Stimulated activated CD4-positive, alpha-beta T cell treated with anti-CD3 and anti-CD28 coated beads, TNF-alpha, amount 100 ng/mL, for 4 hours (primary cell): ENCODE data around the gene CWC27.
"Not testable (repeated sequence)": the region's sequence is repeated elsewhere in the genome, so short reads cannot be mapped to it uniquely, and the experiment has no call there.

Experiments used
- DNase-seq, 3 experiments: peaks; one replicate each; pipeline ENCODE4 v3.0.0-alpha.2; 2020; ENCODE audit warnings: low read depth in 3 of 3

The CWC27 gene

DNA sequence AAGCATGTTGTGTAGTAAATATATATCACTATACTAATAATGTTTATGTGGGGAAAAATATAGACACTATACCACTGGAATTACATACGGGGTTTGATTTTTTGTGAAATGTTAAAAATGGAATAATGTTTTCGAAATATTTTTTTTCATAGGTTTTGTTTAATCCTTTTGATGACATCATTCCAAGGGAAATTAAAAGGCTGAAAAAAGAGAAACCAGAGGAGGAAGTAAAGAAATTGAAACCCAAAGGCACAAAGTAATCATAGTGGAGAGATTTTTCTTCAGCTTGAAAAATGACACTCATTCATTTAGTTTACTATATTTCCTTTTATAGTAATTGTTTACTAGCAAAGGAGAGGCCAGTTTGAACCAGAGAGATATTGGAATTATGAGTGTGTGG, 17.6 kb downstream of the CWC27 start:
- no peak for DNase-seq

DNA sequence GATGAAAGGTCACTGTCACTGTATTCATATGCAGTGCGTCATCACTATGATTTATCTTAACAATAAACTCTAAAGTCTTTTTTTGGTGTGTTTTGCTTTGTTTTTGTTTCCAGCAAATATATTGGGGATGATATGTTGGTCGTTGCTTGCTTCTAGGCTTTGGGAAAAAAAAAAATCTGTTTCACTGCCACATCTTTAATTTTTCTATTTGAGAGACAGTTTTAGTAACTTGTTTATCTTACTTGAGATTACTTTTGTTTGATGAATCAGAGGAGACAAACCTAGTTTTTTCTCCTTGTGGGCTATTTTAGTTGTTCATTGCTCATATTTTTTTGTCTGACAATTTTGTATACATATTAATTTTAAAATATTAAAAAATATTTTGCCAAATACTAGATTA, 19.4 kb downstream of the CWC27 start:
- DNase-seq = no peak

DNA sequence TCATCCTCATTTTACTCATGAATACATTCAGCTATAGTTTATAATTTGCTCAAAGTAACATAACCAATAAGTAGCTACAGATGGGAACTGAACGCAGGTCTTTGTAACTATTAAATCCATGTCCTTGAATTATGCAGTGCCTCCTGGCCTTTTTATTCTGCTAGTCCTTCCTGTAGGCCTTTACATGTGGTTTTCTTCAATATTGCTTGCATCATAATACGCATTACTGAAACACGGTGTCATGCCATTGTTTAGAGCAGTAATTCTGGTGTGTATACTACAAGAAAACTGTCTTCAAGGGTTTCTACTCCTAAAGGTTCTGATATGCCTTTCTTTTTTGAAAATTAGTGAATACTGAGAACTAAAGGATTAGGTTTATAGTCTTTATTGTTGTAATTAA, 20.7 kb downstream of the CWC27 start:
- no peak for DNase-seq

DNA sequence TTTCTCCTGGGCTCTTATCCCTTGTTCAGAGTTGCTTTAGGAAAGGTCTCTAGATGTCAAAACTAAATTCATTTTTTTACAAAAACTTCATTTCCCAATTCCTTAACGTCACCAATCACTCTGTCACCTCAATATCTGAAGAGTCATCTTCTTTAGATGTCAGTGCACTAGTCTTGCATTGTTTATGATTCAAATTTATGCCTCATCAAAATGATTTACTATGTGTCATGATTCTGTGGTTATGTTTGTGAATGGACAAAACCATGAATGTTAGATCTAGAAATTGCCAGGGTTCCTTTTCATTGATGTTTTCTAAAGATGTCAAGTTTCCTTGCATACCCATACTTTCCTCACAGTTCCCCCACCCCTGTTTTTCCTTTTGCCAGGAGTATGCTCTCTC, 21.5 kb downstream of the CWC27 start:
- DNase-seq = no peak

DNA sequence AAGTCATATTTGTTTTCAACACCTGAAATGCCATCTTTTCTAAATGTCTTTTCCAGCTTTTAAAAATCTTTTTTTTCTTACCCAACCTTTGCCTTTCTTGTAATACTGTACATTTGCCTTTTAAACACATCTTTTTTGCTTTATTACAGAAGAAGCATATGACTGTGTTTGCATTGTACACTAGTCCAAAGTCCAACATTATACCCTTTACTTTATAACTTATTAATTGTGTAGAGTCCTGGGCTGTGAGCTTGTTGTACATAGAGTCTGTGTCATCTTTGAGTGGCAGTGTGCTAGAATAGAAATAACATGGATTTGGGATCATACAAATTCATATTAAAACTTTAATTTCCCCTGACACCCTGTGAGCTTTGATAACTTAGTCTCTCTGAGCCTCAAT, 23.7 kb downstream of the CWC27 start:
- DNase-seq = no peak

DNA sequence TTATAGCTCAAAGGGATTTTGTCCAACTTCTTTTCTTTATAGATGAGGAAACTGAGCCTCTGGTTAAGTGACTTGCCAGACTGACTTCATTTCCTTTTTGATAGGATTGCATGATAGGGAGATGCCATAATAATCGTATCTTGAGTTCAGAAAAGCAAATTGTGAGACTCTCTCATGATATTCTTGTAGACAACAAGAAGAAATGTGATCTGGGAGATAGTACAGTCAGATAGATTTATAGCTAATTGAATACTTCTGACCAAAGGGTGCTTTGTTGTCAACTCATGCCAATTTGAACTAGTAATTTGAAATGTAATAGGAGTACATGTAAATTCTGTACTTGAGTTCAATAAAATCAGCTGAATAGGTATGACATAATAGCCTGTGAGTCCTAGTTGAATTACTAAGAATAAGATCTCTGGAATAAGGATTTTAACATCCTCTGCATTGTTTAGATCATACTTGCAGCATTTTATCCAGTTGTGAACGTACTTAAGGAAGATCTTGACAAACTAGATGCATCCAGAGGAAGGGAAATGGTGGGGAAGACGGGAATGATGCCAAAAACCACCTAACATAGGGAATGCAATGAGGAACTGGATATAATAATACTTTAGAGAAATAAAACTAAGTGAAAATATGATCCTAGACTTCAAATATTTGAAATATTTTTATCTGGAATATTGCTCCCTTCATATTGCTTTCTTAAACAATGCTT, 25.5 kb downstream of the CWC27 start:
- DNase-seq = no peak

DNA sequence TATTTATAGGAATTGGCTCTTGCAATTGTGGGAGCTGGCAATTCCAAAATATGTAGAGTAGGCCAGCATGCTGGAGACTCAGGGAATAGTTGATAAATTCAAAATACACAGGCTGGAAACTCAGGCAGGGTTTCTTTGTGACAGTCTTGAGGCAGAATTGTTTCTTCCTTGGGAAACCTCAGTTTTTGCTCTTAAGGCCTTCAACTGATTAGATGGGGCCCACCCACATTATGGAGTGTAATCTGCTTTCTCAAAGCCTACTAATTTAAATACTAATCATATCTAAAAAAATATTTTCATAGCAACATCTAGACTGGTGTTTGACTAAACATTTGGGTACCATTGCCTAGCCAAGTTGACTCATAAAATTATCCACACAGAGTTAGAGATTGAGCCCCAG, 27.6 kb downstream of the CWC27 start:
- no peak for DNase-seq

DNA sequence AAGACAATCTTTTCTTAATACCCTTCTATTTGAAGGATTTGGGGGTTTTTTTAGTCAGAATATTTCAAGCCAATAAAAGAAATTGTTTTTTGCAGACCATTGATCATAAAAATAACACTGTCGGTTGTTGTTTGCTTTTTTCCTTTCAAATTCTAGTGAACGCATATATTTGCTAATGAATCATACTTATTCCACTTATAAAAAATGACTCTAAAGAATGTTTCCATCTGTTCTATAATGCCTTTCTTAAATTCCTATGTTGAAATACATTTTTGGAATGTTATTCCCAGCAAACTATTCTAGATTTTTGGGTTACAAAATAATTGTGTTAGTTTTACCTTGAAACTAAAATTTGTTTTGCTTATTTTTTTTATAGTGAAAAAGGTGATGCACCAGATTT, 32.2 kb downstream of the CWC27 start:
- DNase-seq = no peak

DNA sequence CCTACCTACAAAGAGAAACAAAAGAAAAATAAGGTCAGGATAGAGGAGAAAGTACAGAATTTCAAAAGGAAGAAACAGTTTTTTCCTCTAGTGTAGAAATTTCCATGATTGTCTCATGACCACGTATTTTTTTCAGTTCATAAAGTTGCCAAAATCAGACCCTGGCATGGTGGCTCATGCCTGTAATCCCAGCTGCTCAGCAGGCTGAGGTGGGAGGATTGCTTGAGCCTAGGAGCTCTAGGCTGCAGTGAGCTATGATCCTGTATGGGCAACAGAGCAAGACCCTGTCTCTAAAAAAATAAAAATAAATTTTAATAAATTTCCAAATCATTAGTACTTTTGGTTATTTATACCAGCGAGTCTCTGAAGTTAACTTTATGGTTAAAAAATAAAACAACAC, 37.8 kb downstream of the CWC27 start:
- no peak for DNase-seq

DNA sequence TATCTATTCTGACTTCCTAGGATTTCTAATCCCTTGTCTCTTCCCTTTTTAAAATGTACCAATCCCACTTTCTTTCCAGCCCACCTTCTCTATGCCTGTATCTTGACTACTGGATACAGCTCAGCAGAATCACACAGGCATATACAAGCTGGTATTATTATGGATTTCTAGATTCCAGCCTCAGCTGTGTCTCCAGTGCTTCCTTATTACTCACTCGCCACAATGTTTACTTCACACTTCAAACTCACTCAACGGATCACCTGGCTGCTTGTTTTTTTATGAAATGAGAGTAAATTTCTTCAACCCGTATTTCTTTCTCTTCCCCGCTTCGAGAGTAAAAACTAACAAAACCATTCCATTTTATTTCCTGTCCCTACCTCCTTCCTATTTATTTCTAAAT, 38.8 kb downstream of the CWC27 start:
- DNase-seq = no peak

DNA sequence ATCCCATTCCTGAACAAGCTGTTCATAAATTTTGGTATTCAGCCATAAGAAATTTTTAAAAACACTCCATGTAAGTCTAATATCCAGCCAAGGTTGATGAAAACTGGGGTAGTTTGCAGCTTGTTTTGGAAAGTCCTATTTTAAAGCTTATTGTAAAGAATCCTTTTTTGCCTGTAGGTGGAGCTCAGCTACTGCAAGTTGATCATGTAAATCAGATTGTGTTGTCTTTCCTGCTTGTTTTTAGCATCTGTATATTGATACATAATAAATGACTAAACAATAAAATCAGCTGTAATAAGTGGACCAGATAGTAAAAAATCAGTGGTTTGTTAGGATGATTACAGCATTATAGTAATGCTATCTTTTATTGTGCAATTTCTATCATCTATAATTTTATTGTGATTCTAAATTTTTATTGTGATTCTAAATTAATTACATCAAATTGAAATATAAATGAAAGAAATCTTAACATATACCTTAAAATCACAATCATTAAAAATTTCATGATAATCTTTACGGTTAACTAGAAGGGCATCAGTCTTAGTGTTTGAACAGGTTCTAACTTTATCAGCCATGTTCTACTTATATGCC, 42.4 kb downstream of the CWC27 start:
- no peak for DNase-seq

DNA sequence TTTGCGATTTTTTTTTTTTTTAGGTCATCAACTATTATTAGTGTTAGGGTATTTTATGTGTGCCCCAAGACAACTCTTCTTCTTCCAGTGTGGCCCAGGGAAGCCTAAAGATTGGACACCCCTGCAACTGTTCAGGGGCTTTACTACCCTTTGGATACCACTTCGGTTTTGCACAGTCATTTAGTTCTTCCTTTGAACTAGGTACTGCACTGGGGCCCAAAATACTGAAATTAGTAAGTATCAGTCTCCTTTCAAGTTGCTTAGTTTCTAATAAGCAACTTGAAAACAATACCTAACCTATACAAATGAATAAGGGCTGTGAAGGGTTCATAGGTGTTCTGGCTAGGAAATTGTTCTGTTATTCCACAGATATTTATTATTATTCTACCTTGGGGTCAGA, 45.3 kb downstream of the CWC27 start:
- no peak for DNase-seq

DNA sequence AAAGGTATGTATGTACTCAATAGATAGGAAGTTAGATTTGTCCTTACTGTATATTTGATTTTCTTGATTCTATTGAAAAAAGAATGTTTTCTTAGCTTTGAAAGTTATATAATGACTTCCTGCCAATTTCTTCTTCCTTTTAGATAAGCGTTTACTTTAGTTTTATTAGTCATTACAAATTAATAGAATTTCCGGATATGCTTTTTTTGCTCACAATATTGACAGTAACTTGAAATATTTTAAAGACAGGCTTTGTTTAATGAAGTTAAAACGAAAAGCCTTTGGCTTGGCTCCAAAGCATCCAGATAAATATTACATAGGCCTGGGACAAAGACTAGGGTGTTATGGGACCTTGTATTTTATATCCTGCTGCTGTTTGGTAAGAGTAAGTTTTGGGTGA, 49.5 kb downstream of the CWC27 start:
- no peak for DNase-seq

DNA sequence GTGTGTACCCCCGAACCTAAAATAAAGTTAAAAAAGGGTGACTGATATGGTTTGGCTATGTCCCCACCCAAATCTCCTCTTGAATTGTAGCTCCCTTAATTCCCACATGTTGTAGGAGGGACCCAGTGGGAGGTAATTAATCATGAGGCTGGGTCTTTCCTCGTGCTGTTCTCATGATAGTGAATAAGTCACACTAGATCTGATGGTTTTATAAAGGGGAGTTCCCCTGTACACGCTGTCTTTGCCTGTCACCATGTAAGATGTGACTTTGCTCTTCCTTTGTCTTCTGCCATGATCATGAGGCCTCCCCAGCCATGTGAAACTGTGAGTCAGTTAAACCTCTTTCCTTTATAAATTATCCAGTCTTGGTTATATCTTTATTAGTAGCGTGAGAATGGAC, 50.6 kb downstream of the CWC27 start:
- DNase-seq = not testable (repeated sequence)

DNA sequence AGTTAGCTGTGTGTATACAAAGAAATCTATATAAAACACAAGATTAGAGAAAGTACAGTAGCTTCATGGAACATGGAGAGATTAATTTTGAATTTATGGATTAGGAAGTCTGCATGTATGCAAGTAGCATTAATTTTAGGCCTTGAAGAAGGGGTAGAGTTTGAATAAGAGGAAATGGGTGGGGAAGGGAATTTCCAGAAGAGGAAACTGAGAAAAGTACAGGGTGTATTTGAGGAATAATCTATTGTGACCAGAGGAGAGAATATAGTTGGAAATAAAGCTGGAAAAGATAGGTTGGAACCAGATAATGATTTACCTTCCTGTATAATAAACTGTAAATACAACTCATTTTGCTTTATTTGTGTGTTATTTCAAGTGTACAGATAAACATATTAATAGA, 53.6 kb downstream of the CWC27 start:
- no peak for DNase-seq

DNA sequence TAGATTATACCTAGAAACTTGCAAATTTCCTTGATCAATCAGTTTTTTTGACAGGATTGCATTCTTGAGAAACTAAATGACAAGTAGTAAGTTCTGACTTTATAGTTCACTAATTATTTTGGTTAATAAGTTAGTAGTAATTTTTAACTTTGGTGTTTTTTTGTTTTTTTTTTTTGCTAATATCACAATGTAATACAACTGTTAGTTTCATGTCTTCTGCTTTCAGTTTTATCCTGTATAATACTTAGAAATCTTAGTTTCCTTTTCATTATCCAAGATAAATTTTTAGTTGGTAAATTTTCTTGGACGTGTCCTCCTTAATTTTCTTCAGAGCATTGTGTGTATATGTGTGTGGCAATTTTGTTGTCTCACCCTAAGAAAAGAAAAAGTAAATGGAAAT, 57.8 kb downstream of the CWC27 start:
- DNase-seq = no peak

DNA sequence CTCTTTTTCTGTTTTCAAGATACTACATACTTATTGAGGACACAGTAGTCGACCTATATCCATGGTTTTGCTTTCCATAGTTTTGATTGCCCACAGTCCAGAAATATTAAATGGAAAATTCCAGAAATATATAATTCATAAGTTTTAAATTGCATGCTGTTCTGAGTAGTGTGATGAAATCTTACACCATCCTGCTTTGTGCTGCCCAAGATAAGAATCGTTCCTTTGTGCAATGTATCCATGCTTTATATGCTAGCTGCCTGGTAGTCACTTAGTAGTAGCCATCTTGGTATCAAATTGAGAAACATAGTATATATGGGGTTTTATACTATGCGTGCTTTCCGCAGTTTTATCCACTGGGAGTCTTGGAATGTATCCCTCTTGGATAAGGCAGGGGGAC, 59.0 kb downstream of the CWC27 start:
- no peak for DNase-seq

DNA sequence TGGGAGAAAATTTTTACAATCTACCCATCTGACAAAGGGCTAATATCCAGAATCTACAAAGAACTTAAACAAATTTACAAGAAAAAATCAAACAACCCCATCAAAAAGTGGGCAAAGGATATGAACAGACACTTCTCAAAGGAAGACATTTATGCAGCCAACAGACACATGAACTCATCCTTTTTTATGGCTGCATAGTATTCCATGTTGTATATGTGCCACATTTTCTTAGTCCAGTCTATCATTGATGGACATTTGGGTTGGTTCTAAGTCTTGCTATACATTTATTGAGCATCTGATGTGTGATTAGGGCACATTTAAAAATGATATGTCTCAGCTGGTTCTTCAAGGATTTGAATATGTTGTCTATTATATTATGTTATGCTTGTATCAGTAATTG, 61.9 kb downstream of the CWC27 start:
- not testable (repeated sequence) for DNase-seq

DNA sequence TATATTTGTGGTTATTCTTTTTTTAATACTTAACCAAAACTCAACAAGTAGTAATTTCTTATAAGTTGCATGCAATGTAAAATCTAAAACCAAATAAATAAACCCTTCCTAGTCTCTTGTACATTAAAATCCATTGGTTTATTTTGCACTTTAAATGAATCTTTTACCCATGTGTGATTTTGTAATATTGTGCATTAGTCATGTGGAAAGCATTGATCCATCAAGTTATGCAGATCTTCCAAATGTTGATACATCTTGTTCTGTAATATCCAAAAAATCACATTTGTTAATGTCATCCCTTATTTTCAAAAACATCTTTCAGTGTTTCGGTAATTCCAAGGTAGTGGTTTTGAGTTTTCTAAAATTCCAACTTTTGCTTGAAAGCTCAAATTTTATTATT, 63.3 kb downstream of the CWC27 start:
- no peak for DNase-seq

DNA sequence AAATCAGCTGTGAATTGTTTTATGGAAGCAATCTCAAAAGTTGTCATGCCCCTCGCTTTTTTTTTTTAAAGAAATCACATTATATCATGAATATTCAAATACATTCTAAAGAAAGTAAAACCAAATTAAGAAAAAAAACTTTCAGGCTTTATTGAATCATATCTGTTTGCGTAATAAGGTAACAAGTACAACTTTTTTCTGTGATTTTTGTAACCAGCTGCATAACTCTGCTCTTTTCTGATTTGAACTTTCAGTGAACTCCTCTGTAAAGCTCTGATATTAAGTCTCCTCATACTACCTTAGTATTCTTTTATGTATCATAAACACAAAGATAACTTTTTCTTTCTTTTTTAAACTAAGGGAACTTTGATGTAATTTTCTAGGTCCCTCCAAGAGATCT, 65.3 kb downstream of the CWC27 start:
- no peak for DNase-seq

DNA sequence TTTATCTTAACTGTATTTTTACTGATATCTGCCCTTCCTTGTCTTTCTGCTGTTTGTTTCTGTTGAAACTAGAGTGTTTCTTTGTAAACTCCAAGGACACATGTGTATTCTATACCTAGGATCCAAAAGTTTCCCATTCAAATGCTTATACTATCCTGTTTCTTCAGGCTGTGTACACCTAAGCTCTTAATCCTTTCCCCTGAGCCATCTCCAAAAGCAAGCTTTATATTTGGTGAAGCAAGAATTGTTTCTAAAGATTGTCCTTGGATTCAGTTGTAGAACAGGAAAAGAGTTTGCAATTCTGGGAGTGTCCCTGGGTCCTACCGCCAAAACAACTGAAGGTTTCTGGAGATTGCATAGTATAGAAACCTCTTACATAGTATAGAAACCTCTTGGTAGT, 65.9 kb downstream of the CWC27 start:
- DNase-seq = no peak

DNA sequence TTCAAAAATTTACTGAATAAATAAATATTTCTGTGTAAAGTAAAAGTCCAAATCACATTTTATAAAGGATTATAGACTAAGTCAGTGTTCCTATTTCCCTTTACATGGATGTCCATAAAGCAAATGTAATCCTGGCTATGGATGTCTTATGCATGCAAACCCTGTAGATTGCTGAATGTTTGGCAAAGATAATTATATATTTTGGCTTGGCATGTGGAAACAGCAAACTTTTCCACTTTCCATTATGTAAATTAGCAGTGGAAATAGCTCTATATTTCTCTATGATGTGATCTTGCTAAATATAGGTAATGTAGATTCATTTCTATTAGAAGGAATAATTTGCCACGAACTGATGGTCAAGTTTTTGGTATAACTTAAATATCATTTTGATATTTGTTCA, 66.5 kb downstream of the CWC27 start:
- no peak for DNase-seq

DNA sequence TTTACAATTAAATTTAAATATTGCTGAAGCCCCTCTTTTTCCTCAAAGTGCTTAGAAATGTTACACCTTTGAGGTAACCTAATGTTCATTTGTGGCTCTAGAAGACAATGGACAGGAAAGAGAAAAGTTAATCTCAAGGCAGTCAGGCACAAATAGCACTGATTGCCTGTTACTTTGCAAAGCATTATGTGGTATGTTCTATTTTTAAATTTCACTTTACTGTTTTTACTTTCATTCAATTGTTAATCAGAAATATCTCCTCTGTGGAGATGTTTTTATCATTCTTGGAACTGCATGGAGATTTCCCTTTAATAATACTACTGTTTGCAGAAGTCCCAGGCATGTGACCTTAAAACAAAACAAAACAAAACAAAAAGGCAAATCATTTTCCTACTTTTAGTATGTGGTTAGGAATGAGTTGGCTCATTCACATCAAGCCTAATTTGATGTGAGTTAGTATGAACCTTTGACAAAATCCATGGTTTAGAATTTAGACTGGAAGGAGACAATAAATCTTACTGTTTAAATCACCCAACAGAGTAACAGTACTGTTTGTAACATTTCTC, 67.5 kb downstream of the CWC27 start:
- no peak for DNase-seq

DNA sequence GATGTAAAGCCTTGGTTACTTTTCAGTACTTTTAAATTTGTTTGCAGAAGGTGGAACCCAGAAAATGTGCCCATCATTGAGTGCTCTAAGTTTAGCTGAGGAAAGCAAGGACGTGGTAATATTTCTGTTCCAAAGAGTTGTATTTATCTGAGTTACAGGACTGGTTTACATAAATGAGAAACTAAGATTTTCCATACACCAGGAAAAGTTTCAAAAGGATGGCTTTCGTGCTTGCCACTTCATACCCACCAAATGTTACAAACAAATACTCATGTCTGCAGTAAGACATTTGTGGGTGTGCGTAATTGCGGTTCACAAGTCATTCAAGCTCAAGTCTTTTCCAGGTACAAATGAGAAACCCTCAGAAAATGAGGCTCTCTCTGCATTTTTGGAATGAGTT, 68.1 kb downstream of the CWC27 start:
- no peak for DNase-seq
